Measurements from ENCODE around the gene KDM7A.

- TF ChIP-seq, protein P1, sequence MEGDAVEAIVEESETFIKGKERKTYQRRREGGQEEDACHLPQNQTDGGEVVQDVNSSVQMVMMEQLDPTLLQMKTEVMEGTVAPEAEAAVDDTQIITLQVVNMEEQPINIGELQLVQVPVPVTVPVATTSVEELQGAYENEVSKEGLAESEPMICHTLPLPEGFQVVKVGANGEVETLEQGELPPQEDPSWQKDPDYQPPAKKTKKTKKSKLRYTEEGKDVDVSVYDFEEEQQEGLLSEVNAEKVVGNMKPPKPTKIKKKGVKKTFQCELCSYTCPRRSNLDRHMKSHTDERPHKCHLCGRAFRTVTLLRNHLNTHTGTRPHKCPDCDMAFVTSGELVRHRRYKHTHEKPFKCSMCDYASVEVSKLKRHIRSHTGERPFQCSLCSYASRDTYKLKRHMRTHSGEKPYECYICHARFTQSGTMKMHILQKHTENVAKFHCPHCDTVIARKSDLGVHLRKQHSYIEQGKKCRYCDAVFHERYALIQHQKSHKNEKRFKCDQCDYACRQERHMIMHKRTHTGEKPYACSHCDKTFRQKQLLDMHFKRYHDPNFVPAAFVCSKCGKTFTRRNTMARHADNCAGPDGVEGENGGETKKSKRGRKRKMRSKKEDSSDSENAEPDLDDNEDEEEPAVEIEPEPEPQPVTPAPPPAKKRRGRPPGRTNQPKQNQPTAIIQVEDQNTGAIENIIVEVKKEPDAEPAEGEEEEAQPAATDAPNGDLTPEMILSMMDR (conservative IDR thresholded peaks at IDR 0.05): no peak
- no peak for TF ChIP-seq EZH2 (IDR thresholded peaks at IDR 0.05; ENCODE audit: low read depth)
Observed at GRCh38 chr7:140223515-140224221, 46.9 kb upstream of the KDM7A start.

Data from PC-9 (cell line).